ENCODE measurements around the gene RNF207. TPM values are rescaled to one million over a fixed set of nuclear protein-coding genes. Genes with fewer than 3 reads are reported as not detected.
A peak's percentile ranks its signal among the peaks of the same experiment; 100 is the strongest.

Gene RNF207
- total and polyA plus RNA-seq, 2 donors (not counting 1 experiment from before 2014, with no cell fraction given): 2.6 to 17.2 TPM

DNA sequence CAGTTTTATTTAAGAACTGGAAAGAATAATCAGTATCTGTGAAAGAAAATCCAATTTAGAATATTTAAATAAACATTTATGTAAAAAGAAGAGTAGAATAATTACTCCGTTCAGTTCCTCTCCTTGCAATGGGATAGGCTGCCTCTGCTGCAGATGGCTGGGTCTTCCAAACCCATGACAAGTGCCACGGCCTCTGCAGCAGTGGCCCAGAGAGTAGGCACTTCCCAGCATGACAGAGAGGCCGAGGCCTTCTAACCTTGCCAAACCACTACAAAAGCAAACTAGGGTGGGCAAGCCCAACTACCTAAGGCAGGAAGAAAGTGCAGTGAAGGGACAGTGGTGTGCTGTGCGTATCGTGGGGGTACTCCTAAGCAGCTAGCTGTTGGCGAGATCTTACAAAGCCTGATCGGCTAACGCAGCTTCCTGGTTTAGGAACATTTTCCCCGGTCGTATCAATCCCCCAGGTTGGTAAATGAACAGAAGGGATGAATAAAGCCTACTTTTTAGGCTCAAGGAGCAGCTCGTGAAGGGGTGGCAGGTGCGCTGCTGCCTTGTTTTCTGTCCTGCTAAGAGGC is 15.4 kb downstream of the RNF207 start:
- peaks cover 8% of the 10 kb centered on the region for H3K36me3 ChIP-seq (ENCODE audit: control insufficient read depth, insufficient read depth, low read length)
- no peak for DNase-seq (ENCODE audit: low read depth in 2 of 2)

DNA sequence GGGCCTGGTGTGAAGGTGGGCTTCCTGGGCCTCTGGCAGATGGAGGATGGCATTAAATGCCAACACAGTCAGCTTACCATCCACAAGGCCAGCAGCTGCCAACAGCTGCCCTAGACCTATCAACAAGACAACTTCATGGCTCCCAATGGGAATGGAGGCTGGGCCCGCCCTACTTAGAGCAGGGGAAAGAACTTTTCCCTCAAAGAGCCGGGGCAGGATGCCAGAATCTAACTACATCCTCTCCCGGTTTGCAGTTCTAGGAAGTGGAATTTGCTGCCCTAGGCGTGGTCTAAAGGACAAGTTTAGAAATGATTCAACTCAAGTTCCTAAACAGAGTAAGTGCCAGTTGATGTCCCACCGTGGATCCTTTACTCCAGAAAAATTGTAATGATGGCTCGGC is 16.7 kb downstream of the RNF207 start:
- peaks cover 2% of the 10 kb centered on the region for H3K4me1 ChIP-seq (ENCODE audit: control insufficient read depth, extremely low read depth, insufficient read depth, low read length)
- H3K79me2 ChIP-seq (ENCODE audit: control insufficient read depth, insufficient read depth, low read length): no peaks in the 10 kb centered on the region
- H4K20me1 ChIP-seq (ENCODE audit: control insufficient read depth, extremely low read depth, insufficient read depth, low read length): no peaks in the 10 kb centered on the region
- no peak overlapping the region for H2AFZ ChIP-seq (ENCODE audit: low read length)
- no peak overlapping the region for H3K4me2 ChIP-seq (ENCODE audit: extremely low read depth, insufficient read depth, low read length)
- TF ChIP-seq, protein P1, sequence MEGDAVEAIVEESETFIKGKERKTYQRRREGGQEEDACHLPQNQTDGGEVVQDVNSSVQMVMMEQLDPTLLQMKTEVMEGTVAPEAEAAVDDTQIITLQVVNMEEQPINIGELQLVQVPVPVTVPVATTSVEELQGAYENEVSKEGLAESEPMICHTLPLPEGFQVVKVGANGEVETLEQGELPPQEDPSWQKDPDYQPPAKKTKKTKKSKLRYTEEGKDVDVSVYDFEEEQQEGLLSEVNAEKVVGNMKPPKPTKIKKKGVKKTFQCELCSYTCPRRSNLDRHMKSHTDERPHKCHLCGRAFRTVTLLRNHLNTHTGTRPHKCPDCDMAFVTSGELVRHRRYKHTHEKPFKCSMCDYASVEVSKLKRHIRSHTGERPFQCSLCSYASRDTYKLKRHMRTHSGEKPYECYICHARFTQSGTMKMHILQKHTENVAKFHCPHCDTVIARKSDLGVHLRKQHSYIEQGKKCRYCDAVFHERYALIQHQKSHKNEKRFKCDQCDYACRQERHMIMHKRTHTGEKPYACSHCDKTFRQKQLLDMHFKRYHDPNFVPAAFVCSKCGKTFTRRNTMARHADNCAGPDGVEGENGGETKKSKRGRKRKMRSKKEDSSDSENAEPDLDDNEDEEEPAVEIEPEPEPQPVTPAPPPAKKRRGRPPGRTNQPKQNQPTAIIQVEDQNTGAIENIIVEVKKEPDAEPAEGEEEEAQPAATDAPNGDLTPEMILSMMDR (conservative IDR thresholded peaks at IDR 0.05 in 1 of 2, IDR thresholded peaks at IDR 0.05 in 1 of 2; ENCODE audit: low read depth in 1 of 2, low read length in 2 of 2): no peak
- TF ChIP-seq EZH2 (IDR thresholded peaks at IDR 0.05; ENCODE audit: low read length, missing control alignments): no peak
- H3K4me3 ChIP-seq (replicated peaks in 1 of 4; ENCODE audit: control extremely low read depth in 1 of 4, insufficient read depth in 1 of 4, low read depth in 3 of 4, low read length in 4 of 4): no peak overlapping the region
- no peak overlapping the region for H3K9ac ChIP-seq (ENCODE audit: insufficient read depth, low read length)
- peaks cover 11% of the 10 kb centered on the region for H3K36me3 ChIP-seq (ENCODE audit: control insufficient read depth, insufficient read depth, low read length)
- peak; percentile 42 to 72 for DNase-seq (ENCODE audit: low read depth in 2 of 2)
- no peaks in the 10 kb centered on the region for H3K9me3 ChIP-seq (ENCODE audit: control insufficient read depth, insufficient read depth, low read depth, low read length)
- peak overlapping the region; percentile 27 for H3K27ac ChIP-seq (ENCODE audit: insufficient read depth, low read length)
- H3K27me3 ChIP-seq (ENCODE audit: control insufficient read depth, insufficient read depth, low read length): no peaks in the 10 kb centered on the region

More for the DNA sequence above, 15.4 kb downstream of the RNF207 start:
- Histone ChIP-seq H3K27me3 (ENCODE audit: control insufficient read depth, insufficient read depth, low read length) (no peaks in the 10 kb centered on the region), H3K79me2 (ENCODE audit: control insufficient read depth, insufficient read depth, low read length) (no peaks in the 10 kb centered on the region), H2AFZ (ENCODE audit: low read length) (no peak overlapping the region), H3K4me1 (ENCODE audit: control insufficient read depth, extremely low read depth, insufficient read depth, low read length) (peaks cover 2% of the 10 kb centered on the region), H3K4me2 (ENCODE audit: extremely low read depth, insufficient read depth, low read length) (no peak overlapping the region), H4K20me1 (ENCODE audit: control insufficient read depth, extremely low read depth, insufficient read depth, low read length) (no peaks in the 10 kb centered on the region), H3K9me3 (ENCODE audit: control insufficient read depth, insufficient read depth, low read depth, low read length) (no peaks in the 10 kb centered on the region), H3K4me3 (replicated peaks in 1 of 4; ENCODE audit: control extremely low read depth in 1 of 4, insufficient read depth in 1 of 4, low read depth in 3 of 4, low read length in 4 of 4) (no peak overlapping the region), H3K9ac (ENCODE audit: insufficient read depth, low read length) (no peak overlapping the region), H3K27ac (ENCODE audit: insufficient read depth, low read length) (no peak overlapping the region)
- no peak for TF ChIP-seq EZH2 (IDR thresholded peaks at IDR 0.05; ENCODE audit: low read length, missing control alignments)
- TF ChIP-seq, protein P1 (conservative IDR thresholded peaks at IDR 0.05 in 1 of 2, IDR thresholded peaks at IDR 0.05 in 1 of 2; ENCODE audit: low read depth in 1 of 2, low read length in 2 of 2): no peak

DNA sequence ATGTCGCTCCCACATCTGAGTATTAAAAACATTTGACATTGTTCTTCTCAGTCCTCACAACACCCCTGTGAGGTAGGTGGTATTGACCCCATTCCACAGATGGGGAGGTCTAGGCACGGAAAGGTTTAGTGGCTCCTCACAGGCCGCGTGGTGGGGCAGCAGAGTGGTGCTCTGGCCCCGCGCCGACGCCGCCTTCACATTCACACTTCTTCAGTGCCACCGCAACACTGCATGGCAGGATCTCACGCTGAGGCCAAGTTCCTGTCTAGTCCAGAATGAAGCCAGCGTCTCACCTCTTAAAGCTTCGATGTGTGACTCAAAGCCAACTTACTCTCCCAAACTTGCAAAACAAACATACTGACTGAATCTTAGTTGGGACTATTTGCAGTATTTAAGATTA is 17.7 kb downstream of the RNF207 start:
- H3K27ac ChIP-seq (ENCODE audit: insufficient read depth, low read length): no peak overlapping the region
- no peak overlapping the region for H2AFZ ChIP-seq (ENCODE audit: low read length)
- H3K79me2 ChIP-seq (ENCODE audit: control insufficient read depth, insufficient read depth, low read length): no peaks in the 10 kb centered on the region
- no peak for TF ChIP-seq EZH2 (IDR thresholded peaks at IDR 0.05; ENCODE audit: low read length, missing control alignments)
- no peak for DNase-seq (ENCODE audit: low read depth in 2 of 2)
- peaks cover 11% of the 10 kb centered on the region for H3K36me3 ChIP-seq (ENCODE audit: control insufficient read depth, insufficient read depth, low read length)
- H3K4me1 ChIP-seq (ENCODE audit: control insufficient read depth, extremely low read depth, insufficient read depth, low read length): peaks cover 2% of the 10 kb centered on the region
- H3K9ac ChIP-seq (ENCODE audit: insufficient read depth, low read length): no peak overlapping the region
- H4K20me1 ChIP-seq (ENCODE audit: control insufficient read depth, extremely low read depth, insufficient read depth, low read length): no peaks in the 10 kb centered on the region
- H3K4me3 ChIP-seq (replicated peaks in 1 of 4; ENCODE audit: control extremely low read depth in 1 of 4, insufficient read depth in 1 of 4, low read depth in 3 of 4, low read length in 4 of 4): no peak overlapping the region
- H3K9me3 ChIP-seq (ENCODE audit: control insufficient read depth, insufficient read depth, low read depth, low read length): no peaks in the 10 kb centered on the region
- H3K27me3 ChIP-seq (ENCODE audit: control insufficient read depth, insufficient read depth, low read length): no peaks in the 10 kb centered on the region
- H3K4me2 ChIP-seq (ENCODE audit: extremely low read depth, insufficient read depth, low read length): no peak overlapping the region
